Neutrophil (primary cell): ENCODE results near the gene TMCO5A.
"Not testable (repeated sequence)": the region's sequence is repeated elsewhere in the genome, so short reads cannot be mapped to it uniquely, and the experiment has no call there.

Experiments used
- H3K27ac ChIP-seq: fragments of 200-600 bp; sonication (generic); 2 replicates; pipeline ENCODE4 v1.5.1; 2016; ENCODE audit warnings: mild to moderate bottlenecking, moderate library complexity
- H3K27me3 ChIP-seq: fragments of 200-600 bp; sonication (generic); 2 replicates; pipeline ENCODE4 v1.6.0; 2016; ENCODE audit warnings: mild to moderate bottlenecking
- H3K36me3 ChIP-seq: fragments of 200-600 bp; sonication (generic); 2 replicates; pipeline ENCODE4 v1.5.1; 2017
- H3K4me1 ChIP-seq, 2 experiments: fragments of 200-600 bp in 1 of 2; sonication (generic) in 1 of 2; 1 replicate in 1 of 2; 2 replicates in 1 of 2; pipeline versions ENCODE4 v1.5.1 to v1.6.1; 2013 to 2016; ENCODE audit warnings: low read depth in 1 of 2, low read length in 1 of 2, mild to moderate bottlenecking in 1 of 2, moderate library complexity in 1 of 2; ENCODE audit not compliant: control insufficient read depth in 1 of 2, insufficient read depth in 1 of 2
- H3K4me3 ChIP-seq, 2 experiments: fragments of 200-600 bp in 1 of 2; sonication (generic) in 1 of 2; 1 replicate in 1 of 2; 2 replicates in 1 of 2; pipeline ENCODE4 v1.5.1; 2013 to 2016; ENCODE audit warnings: low read depth in 1 of 2, low read length in 1 of 2, mild to moderate bottlenecking in 1 of 2, moderate library complexity in 1 of 2
- H3K9me3 ChIP-seq: fragments of 200-600 bp; sonication (generic); 2 replicates; pipeline ENCODE4 v1.5.1; 2016
- CTCF ChIP-seq: fragments of 200-600 bp; sonication (generic); IDR thresholded peaks from 2 replicates; pipeline ENCODE4 v1.5.1; 2016; ENCODE audit warnings: antibody characterized with exemption

Gene TMCO5A

GRCh38 chr15:37932549-37932948 is 1.9 kb upstream of the TMCO5A start:
- Histone ChIP-seq H3K27me3 (no peaks in the 10 kb centered on the region), H3K27ac (no peak overlapping the region), H3K36me3 (no peaks in the 10 kb centered on the region), H3K9me3 (no peaks in the 10 kb centered on the region), H3K4me3 (no peak overlapping the region), H3K4me1 (no peaks in the 10 kb centered on the region)
- TF ChIP-seq CTCF = no peak

GRCh38 chr15:37933666-37934065 is 774 bp upstream of the TMCO5A start:
- H3K36me3 ChIP-seq = no peaks in the 10 kb centered on the region
- no peak overlapping the region for H3K4me3 ChIP-seq
- H3K9me3 ChIP-seq = no peaks in the 10 kb centered on the region
- no peak overlapping the region for H3K27ac ChIP-seq
- no peak for TF ChIP-seq CTCF
- no peaks in the 10 kb centered on the region for H3K4me1 ChIP-seq
- no peaks in the 10 kb centered on the region for H3K27me3 ChIP-seq

- Histone ChIP-seq H3K4me3 (no peak overlapping the region), H3K36me3 (no peaks in the 10 kb centered on the region), H3K27me3 (no peaks in the 10 kb centered on the region), H3K4me1 (no peaks in the 10 kb centered on the region), H3K27ac (no peak overlapping the region), H3K9me3 (no peaks in the 10 kb centered on the region)
- no peak for TF ChIP-seq CTCF
Measured at GRCh38 chr15:37940876-37941275, 6.4 kb downstream of the TMCO5A start.

- H3K36me3 ChIP-seq = no peaks in the 10 kb centered on the region
- no peaks in the 10 kb centered on the region for H3K9me3 ChIP-seq
- H3K4me1 ChIP-seq = no peaks in the 10 kb centered on the region
Measured at GRCh38 chr15:37941779-37942178, 7.3 kb downstream of the TMCO5A start.

GRCh38 chr15:37951999-37952398 is 17.6 kb downstream of the TMCO5A start:
- Histone ChIP-seq H3K27ac (no peak overlapping the region), H3K36me3 (no peaks in the 10 kb centered on the region), H3K27me3 (no peaks in the 10 kb centered on the region), H3K4me1 (no peaks in the 10 kb centered on the region), H3K4me3 (no peak overlapping the region), H3K9me3 (no peaks in the 10 kb centered on the region)
- TF ChIP-seq CTCF = no peak

More at GRCh38 chr15:37941779-37942178, 7.3 kb downstream of the TMCO5A start:
- H3K4me3 ChIP-seq = no peak overlapping the region
- no peak for TF ChIP-seq CTCF
- H3K27ac ChIP-seq = no peak overlapping the region
- no peaks in the 10 kb centered on the region for H3K27me3 ChIP-seq

GRCh38 chr15:37960742-37961141 is 26.3 kb downstream of the TMCO5A start:
- H3K27me3 ChIP-seq, H3K9me3 ChIP-seq, H3K4me1 ChIP-seq, H3K4me3 ChIP-seq, H3K36me3 ChIP-seq, H3K27ac ChIP-seq: not testable (repeated sequence)
